GM19452 (cell line): ENCODE data around the gene BTNL9.
"Not testable (repeated sequence)": the region's sequence is repeated elsewhere in the genome, so short reads cannot be mapped to it uniquely, and the experiment has no call there.

Source experiments
- ATAC-seq: cut with Tn5 transposase; IDR thresholded peaks from one replicate; pipeline ENCODE4 v1.9.1; 2021; ENCODE audit not compliant: unreplicated experiment

The BTNL9 gene

GRCh38 chr5:181060231-181060590 lies 20.1 kb downstream of the BTNL9 start:
- no peak for ATAC-seq

- ATAC-seq = no peak
Measured at GRCh38 chr5:181060924-181061323, 20.9 kb downstream of the BTNL9 start.

GRCh38 chr5:181061645-181062044 lies 21.6 kb downstream of the BTNL9 start:
- ATAC-seq = no peak

- ATAC-seq = no peak
Measured at GRCh38 chr5:181062631-181063030, 22.6 kb downstream of the BTNL9 start.

- ATAC-seq = no peak
Measured at GRCh38 chr5:181063514-181063913, 23.4 kb downstream of the BTNL9 start.

GRCh38 chr5:181064987-181065386 lies 24.9 kb downstream of the BTNL9 start:
- no peak for ATAC-seq

- ATAC-seq = no peak
Measured at GRCh38 chr5:181069767-181070491, 29.9 kb downstream of the BTNL9 start.

GRCh38 chr5:181070523-181070922 lies 30.5 kb downstream of the BTNL9 start:
- no peak for ATAC-seq

GRCh38 chr5:181071257-181071656 lies 31.2 kb downstream of the BTNL9 start:
- ATAC-seq = no peak

GRCh38 chr5:181076920-181077319 lies 36.9 kb downstream of the BTNL9 start:
- no peak for ATAC-seq

- ATAC-seq = no peak
Measured at GRCh38 chr5:181081989-181082388, 41.9 kb downstream of the BTNL9 start.

- ATAC-seq = no peak
Measured at GRCh38 chr5:181084621-181085195, 44.6 kb downstream of the BTNL9 start.

GRCh38 chr5:181086026-181086883 lies 46.2 kb downstream of the BTNL9 start:
- ATAC-seq = no peak

- no peak for ATAC-seq
Measured at GRCh38 chr5:181086884-181087205, 46.8 kb downstream of the BTNL9 start.

GRCh38 chr5:181087309-181087708 lies 47.2 kb downstream of the BTNL9 start:
- no peak for ATAC-seq

GRCh38 chr5:181088289-181088688 lies 48.2 kb downstream of the BTNL9 start:
- no peak for ATAC-seq

- no peak for ATAC-seq
Measured at GRCh38 chr5:181092428-181092827, 52.4 kb downstream of the BTNL9 start.

- not testable (repeated sequence) for ATAC-seq
Measured at GRCh38 chr5:181095162-181095561, 55.1 kb downstream of the BTNL9 start.

GRCh38 chr5:181096721-181097382 lies 56.8 kb downstream of the BTNL9 start:
- ATAC-seq = not testable (repeated sequence)

- not testable (repeated sequence) for ATAC-seq
Measured at GRCh38 chr5:181097383-181097753, 57.3 kb downstream of the BTNL9 start.

GRCh38 chr5:181097759-181098491 lies 57.9 kb downstream of the BTNL9 start:
- ATAC-seq = not testable (repeated sequence)
